Stimulated activated CD4-positive, alpha-beta T cell treated with anti-CD3 and anti-CD28 coated beads, TNF-alpha, amount 100 ng/mL, for 1 hour (primary cell): ENCODE data around the gene NAA40.

Experiments
- DNase-seq, 3 donors: peaks; one replicate each; pipeline ENCODE4 v3.0.0-alpha.2; 2020; ENCODE audit warnings: low read depth in 3 of 3, low spot score in 1 of 3

NAA40 gene

DNA sequence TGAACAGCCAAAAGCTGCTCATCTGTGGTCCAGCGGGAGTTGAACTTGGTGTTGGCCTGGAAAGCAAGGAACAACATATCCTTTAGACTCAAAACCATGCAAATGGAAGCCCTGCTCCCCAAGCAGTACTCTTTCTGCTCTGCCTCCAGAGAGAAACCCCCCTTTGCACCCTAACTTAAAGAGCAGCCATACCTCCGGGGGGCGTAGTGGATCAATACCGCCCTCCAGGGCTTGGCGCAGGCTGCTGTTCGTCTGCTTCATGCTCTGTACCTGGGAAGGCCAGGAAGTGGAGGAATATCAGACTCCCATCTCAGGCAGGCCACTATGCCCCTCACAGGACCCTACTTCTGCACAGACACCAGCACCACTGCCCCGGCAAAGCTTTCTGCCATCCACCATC is 26.1 kb upstream of the NAA40 start:
- no peak for DNase-seq

DNA sequence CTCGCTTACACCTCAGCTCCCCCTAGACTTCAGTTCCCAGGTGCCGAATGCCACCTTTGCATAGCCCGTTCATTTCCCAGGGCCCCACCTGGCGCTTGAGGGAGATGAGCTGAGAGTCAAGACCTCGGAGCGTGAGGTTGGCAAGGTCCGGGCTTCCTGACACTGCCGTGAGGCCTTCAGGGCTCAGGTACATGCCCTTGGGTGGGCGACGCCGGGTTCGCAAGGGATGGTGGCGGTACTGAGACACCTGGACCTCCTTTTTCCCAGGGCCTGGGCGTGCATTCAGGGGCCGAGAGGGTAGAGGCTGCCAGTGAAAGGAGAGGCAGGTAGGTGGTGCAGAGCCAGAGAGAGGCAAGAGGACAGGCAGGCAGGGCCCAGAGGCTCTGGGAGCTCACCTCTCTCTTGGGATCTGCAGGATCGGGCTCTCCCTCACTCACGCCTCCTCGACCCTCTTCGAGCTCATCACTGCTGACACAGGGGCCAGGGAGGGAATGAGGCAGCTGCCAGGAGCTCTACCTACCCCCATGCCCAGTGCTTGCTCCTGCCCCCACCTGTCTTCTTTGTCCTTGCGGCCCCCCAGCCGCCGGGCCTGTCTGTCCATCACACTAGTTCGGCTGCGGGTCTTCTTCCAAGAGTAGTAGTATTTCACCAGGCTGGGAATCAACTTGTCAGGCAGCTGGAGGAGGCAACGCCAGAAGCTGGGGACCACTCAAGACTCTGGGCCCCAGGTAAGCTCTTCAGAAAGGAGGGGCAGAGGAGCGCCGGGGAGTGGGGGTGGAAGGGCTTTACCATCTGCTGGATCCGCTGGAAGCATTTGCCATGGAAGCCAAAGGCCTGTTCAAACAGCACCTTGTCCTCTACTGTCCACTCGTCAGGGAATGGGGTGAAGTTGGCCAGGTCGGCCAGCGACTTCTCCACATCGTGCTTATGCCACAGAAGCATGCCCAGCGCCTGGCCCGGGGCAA is 24.7 kb upstream of the NAA40 start:
- no peak for DNase-seq

- DNase-seq, result no peak
These were observed 23.7 kb upstream of the NAA40 start for GRCh38 chr11:63914896-63915691.

GRCh38 chr11:63915961-63916836 is 22.6 kb upstream of the NAA40 start:
- DNase-seq, result peak in 1 of 3 donors; percentile 27

GRCh38 chr11:63916837-63917691 is 21.7 kb upstream of the NAA40 start, which contains the start of gene RCOR2:
TSS of gene RCOR2 (minus strand) at chr11:63917164. CDS start at chr11:63916456, 708 bp downstream.
- peak in 2 of 3 donors; percentile 41 to 47 for DNase-seq

DNA sequence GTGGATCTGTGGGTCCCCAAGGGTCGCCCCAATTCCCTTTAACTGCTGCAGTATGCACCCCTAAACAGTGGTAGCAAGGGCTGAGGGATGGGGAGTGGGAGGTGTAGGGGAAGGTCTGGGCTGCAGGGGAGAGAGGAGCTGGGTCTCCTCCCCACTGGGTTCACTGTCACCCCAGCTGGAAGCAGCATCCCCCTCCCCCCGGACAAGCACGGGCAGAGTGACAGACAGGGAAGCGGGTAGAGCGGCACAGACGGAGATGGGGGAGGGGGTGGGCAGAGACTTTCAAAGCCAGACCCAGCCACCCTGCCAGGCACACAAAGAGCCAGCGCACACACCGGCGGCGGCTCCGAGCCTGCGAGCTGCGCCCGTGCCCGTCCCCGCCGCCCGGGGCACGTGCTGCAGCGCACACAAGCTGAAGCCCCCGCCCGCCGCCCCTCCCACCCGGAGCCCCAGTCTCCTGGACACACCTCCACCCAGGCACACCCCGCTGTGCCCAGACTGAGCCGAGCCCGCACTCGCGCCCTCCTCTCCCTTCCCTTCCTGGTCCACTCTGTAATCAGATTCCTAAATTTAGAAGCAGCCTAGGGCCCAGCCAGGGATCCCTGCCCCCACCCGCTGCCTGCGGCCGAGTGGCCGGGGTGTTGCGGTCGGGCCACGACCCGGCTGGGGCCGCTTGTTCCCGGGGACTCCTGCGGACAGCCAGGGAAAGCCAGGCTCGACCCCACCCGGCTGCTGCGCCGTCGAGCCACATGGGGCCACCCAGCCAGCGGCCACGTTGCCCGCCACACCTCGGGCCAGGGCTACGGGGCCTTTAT is 20.9 kb upstream of the NAA40 start:
- no peak for DNase-seq

- DNase-seq, result no peak
These were observed 20.2 kb upstream of the NAA40 start for GRCh38 chr11:63918507-63919191.

- no peak for DNase-seq
These were observed 19.3 kb upstream of the NAA40 start for GRCh38 chr11:63919267-63920125.

GRCh38 chr11:63920126-63920938 is 18.5 kb upstream of the NAA40 start:
- no peak for DNase-seq

- no peak for DNase-seq
These were observed 17.8 kb upstream of the NAA40 start for GRCh38 chr11:63920939-63921417.

GRCh38 chr11:63922673-63923192 is 16.1 kb upstream of the NAA40 start:
- no peak for DNase-seq

DNA sequence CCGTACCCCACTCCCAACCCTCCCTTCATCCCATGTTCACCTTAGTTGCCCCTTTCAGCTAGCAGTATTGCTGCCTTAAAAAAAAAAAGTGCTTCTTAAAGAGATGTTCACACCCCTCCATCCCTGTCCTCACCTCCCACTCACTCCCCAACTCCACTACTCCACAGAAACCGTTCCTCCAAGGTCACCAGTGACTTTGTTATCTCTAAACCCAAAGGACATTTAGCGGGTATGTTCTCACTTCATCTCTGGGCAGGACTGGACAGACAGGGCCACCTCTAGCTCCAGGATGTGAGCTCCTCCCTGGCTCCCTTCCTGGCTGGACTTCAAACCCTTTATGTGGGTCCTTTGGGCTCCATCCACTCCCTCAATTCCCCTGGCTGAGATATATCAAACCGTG is 15.5 kb upstream of the NAA40 start:
- no peak for DNase-seq

DNA sequence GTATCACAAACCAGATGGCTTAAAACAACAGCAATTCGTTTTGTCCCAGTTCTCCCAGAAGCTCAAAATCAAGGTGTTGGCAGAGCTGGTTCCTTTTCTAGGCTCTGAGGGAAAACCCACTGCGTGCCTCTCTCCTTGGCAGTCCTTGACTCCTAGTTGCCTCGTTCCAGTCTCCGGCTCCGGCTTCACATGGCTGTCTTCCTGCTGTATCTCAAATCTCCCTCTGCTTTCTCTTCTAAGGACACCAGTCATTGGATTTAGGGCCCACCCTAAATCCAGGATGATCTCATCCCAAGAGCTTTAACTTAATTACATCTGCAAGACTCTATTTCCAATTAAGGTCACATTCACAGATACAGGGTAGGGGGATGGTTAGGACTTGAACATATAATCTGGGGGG is 9.2 kb upstream of the NAA40 start:
- DNase-seq, result no peak

DNA sequence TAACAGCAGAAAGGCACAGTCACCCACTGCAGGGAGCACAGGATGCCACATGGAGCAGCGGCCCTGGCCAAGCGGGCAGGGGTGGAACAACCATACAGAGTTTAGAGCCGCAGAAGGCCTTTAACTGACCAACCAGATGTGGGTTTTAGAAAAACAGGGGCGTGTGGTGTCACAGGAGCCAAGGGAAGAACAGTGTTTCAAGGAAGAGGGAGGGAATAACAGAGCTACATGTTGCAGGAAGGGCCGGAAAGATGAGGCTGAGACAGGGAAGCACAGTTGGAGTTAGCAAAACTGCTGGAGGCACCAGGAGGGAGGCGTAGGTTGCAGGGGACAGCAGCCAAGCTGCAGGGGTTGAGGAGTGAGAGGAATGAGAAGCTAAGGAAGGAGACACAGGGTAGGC is 7.8 kb upstream of the NAA40 start:
- no peak for DNase-seq

- no peak for DNase-seq
These were observed 6.9 kb upstream of the NAA40 start for GRCh38 chr11:63931876-63932275.

- no peak for DNase-seq
These were observed 5.3 kb upstream of the NAA40 start for GRCh38 chr11:63933459-63933858.
